ENCODE data around the gene PACSIN3. TPM values are rescaled to one million over a fixed set of nuclear protein-coding genes. Genes with fewer than 3 reads are reported as not detected.

The PACSIN3 gene
- total RNA-seq, 1 experiment from 2014 or later: 113 TPM

DNA sequence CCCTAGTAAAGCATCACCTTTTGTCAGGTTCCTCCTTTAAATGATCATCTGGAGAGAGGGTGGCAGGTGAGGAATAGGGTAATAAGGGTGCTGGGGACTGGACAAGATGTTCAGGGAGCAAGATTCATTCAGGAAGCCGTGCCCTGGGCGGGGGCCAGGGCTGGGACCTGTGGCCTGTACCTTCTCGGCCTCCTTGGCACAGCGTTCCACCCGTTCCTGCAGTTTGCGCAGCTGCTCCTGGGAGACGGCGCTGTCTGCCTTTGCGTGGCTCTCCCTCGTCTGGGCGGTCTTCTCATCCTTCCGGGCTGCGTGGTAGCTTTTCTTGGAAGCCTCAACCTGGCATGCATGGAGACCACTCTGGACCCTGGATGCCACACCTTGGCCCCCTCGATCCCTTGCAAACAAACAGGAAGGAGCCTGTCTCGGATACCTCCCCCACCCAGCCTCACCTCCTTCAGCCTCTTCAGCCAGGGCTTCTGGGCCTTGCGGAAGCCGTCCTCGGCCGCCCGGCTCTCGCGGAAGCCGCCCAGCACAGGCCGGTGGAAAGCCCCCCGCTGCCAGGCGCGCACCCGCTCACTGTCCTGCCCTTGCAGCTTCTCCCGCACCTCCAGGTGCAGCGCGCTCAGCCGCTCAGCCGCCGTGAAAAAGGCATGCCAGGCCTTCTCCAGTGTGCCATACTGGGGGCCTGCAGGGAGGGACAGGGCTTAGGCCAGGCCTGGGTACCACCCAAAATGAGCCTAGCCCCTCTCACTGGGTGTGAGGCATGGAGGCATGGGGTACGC, 6.0 kb downstream of the PACSIN3 start:
- H3K4me1 ChIP-seq (replicated peaks; ENCODE audit: insufficient read depth): peaks cover 20% of the 10 kb centered on the region
- peaks cover 43% of the 10 kb centered on the region for H3K79me2 ChIP-seq (ENCODE audit: low read depth)
- peaks cover 44% of the 10 kb centered on the region for H3F3A ChIP-seq (ENCODE audit: insufficient read depth, low read depth)
- H3K4me2 ChIP-seq: no peak overlapping the region
- TF ChIP-seq EZH2 (IDR thresholded peaks at IDR 0.05; ENCODE audit: low read depth): no peak
- TF ChIP-seq, protein P1, sequence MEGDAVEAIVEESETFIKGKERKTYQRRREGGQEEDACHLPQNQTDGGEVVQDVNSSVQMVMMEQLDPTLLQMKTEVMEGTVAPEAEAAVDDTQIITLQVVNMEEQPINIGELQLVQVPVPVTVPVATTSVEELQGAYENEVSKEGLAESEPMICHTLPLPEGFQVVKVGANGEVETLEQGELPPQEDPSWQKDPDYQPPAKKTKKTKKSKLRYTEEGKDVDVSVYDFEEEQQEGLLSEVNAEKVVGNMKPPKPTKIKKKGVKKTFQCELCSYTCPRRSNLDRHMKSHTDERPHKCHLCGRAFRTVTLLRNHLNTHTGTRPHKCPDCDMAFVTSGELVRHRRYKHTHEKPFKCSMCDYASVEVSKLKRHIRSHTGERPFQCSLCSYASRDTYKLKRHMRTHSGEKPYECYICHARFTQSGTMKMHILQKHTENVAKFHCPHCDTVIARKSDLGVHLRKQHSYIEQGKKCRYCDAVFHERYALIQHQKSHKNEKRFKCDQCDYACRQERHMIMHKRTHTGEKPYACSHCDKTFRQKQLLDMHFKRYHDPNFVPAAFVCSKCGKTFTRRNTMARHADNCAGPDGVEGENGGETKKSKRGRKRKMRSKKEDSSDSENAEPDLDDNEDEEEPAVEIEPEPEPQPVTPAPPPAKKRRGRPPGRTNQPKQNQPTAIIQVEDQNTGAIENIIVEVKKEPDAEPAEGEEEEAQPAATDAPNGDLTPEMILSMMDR (conservative IDR thresholded peaks at IDR 0.05): no peak
- no peak for DNase-seq
- no peak overlapping the region for H3K4me3 ChIP-seq
- ChIA-PET CTCF (interaction anchor here (1.2 to 1.3 kb wide), 2 partner anchors 68 to 79 kb away, joined by 3 to 5 read pairs; partner anchors contain the start of gene ACP2), POLR2A (ENCODE audit: unreplicated experiment) (interaction anchor here (0.6 to 0.7 kb wide), 2 partner anchors 23 to 79 kb away, joined by 3 to 9 read pairs; no protein-coding TSS in a partner anchor)
- H3K9me2 ChIP-seq (ENCODE audit: insufficient read depth): no peaks in the 10 kb centered on the region
- no peak overlapping the region for H3K27ac ChIP-seq
- no TSS peak for BruUV-seq (replicated peaks)
- no peak overlapping the region for H2AFZ ChIP-seq
- intact Hi-C loops (cut with micrococcal nuclease; ENCODE audit: unreplicated experiment): no loop called here
- H3K27me3 ChIP-seq (ENCODE audit: insufficient read depth, low read depth): no peaks in the 10 kb centered on the region
- peaks cover 14% of the 10 kb centered on the region; the same call in 1 of the 2 replicates for H3K36me3 ChIP-seq (ENCODE audit: low read depth)
- H4K20me1 ChIP-seq (ENCODE audit: insufficient read depth): peaks cover 24% of the 10 kb centered on the region
- no peaks in the 10 kb centered on the region for H3K9me3 ChIP-seq (ENCODE audit: insufficient read depth, low read depth)

DNA sequence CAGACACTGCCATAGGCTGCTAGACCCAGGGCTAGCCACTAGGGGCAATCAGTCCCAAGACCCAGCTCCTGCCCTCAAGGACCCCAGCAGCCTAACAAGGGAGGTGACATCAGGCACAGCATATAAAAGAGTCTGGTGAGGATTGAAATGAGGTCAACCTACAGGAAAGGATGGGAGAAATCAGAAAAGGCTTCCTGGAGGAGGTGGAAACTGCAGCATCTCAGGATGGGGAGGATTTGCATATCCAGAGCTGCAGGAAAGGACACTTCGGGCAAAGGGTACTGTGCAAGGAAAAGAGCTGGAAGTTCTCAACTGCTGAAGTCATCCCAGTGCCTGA, 6.6 kb downstream of the PACSIN3 start:
- TF ChIP-seq, protein P1 (conservative IDR thresholded peaks at IDR 0.05): peak; percentile 83
- TF ChIP-seq EZH2 (IDR thresholded peaks at IDR 0.05; ENCODE audit: low read depth): no peak
- Histone ChIP-seq H2AFZ (no peak overlapping the region), H3K4me3 (no peak overlapping the region), H3K4me2 (no peak overlapping the region), H3K27ac (no peak overlapping the region), H3F3A (ENCODE audit: insufficient read depth, low read depth) (peaks cover 44% of the 10 kb centered on the region), H3K4me1 (replicated peaks; ENCODE audit: insufficient read depth) (peaks cover 17% of the 10 kb centered on the region), H4K20me1 (ENCODE audit: insufficient read depth) (peaks cover 18% of the 10 kb centered on the region), H3K27me3 (ENCODE audit: insufficient read depth, low read depth) (no peaks in the 10 kb centered on the region), H3K79me2 (ENCODE audit: low read depth) (peaks cover 43% of the 10 kb centered on the region), H3K9me2 (ENCODE audit: insufficient read depth) (no peaks in the 10 kb centered on the region), H3K9me3 (ENCODE audit: insufficient read depth, low read depth) (no peaks in the 10 kb centered on the region), H3K36me3 (ENCODE audit: low read depth) (peaks cover 14% of the 10 kb centered on the region; the same call in 1 of the 2 replicates)
- BruUV-seq (replicated peaks): no TSS peak
- ChIA-PET POLR2A (ENCODE audit: unreplicated experiment) (interaction anchor here (0.6 to 0.7 kb wide), 2 partner anchors 23 to 80 kb away, joined by 3 to 9 read pairs; no protein-coding TSS in a partner anchor), CTCF (interaction anchor here (1.2 to 1.3 kb wide), 2 partner anchors 69 to 79 kb away, joined by 3 to 5 read pairs; partner anchors contain the start of gene ACP2)
- intact Hi-C loops (cut with micrococcal nuclease; ENCODE audit: unreplicated experiment): no loop called here
- peak in 1 of 2 experiments; percentile 39 for DNase-seq

DNA sequence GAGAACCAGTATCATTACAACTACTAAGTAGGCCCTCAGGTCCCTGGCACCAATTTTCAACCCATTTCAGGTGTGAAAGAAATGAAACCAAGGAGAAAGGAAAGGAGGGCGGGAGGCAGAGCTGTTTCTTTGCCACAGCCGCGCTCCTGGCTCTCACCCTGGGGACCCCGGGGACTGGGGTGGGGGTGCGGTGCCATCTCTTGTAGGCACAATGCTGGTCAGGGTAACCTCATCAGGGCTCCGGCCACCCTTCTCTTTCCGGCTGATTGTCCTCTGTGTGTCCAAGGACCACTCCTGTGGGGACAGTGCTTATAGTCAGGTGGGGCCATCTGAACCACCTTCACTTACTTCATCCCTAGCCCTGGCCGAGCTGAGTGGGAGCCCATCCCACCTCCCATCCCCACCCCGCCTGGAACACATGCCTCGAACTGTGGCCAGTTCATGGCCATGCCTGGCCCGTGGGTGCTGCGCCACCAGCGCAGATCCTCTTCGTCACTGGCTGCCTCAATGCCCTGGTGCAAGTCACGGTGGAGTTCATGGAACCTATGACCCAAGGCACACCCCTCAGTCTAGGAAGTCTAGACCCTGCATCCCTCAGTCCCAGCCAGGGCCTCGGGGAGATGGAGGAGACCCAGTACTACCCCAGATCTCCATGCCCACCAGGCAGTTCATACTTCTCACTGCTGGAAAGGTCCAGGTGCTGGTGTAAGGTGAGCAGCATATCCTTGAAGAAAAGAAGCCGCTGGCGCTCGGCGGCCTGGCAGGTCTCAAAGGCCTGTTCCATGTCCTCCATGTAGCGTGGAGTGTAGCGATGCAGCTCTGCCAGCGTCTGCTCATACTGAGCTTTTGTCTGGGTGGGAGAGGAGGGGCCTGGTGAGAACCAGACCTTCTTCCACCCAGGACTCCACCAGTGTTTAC, 7.2 kb downstream of the PACSIN3 start:
- peaks cover 14% of the 10 kb centered on the region; the same call in 1 of the 2 replicates for H3K36me3 ChIP-seq (ENCODE audit: low read depth)
- no peak overlapping the region for H2AFZ ChIP-seq
- H4K20me1 ChIP-seq (ENCODE audit: insufficient read depth): peaks cover 12% of the 10 kb centered on the region
- H3K4me3 ChIP-seq: no peak overlapping the region
- no peak overlapping the region for H3K4me2 ChIP-seq
- no peaks in the 10 kb centered on the region for H3K27me3 ChIP-seq (ENCODE audit: insufficient read depth, low read depth)
- peaks cover 44% of the 10 kb centered on the region for H3F3A ChIP-seq (ENCODE audit: insufficient read depth, low read depth)
- H3K79me2 ChIP-seq (ENCODE audit: low read depth): peaks cover 40% of the 10 kb centered on the region
- no peaks in the 10 kb centered on the region for H3K9me3 ChIP-seq (ENCODE audit: insufficient read depth, low read depth)
- H3K27ac ChIP-seq: no peak overlapping the region
- CTCF ChIA-PET: interaction anchor here (1.1 to 1.6 kb wide), 4 partner anchors 69 to 80 kb away, joined by 3 to 9 read pairs (median 4); partner anchors contain the start of genes ACP2 and NR1H3
- intact Hi-C loops (cut with micrococcal nuclease; ENCODE audit: unreplicated experiment): no loop called here
- POLR2A ChIA-PET (ENCODE audit: unreplicated experiment): no interaction called here
- BruUV-seq (replicated peaks): no TSS peak
- H3K9me2 ChIP-seq (ENCODE audit: insufficient read depth): no peaks in the 10 kb centered on the region
- H3K4me1 ChIP-seq (replicated peaks; ENCODE audit: insufficient read depth): peaks cover 12% of the 10 kb centered on the region
- TF ChIP-seq, protein P1 (conservative IDR thresholded peaks at IDR 0.05): no peak
- TF ChIP-seq EZH2 (IDR thresholded peaks at IDR 0.05; ENCODE audit: low read depth): no peak
- DNase-seq: no peak
